ENCODE data around the gene DND1.
"Not testable (repeated sequence)": the region's sequence is repeated elsewhere in the genome, so short reads cannot be mapped to it uniquely, and the experiment has no call there.

Gene DND1

DNA sequence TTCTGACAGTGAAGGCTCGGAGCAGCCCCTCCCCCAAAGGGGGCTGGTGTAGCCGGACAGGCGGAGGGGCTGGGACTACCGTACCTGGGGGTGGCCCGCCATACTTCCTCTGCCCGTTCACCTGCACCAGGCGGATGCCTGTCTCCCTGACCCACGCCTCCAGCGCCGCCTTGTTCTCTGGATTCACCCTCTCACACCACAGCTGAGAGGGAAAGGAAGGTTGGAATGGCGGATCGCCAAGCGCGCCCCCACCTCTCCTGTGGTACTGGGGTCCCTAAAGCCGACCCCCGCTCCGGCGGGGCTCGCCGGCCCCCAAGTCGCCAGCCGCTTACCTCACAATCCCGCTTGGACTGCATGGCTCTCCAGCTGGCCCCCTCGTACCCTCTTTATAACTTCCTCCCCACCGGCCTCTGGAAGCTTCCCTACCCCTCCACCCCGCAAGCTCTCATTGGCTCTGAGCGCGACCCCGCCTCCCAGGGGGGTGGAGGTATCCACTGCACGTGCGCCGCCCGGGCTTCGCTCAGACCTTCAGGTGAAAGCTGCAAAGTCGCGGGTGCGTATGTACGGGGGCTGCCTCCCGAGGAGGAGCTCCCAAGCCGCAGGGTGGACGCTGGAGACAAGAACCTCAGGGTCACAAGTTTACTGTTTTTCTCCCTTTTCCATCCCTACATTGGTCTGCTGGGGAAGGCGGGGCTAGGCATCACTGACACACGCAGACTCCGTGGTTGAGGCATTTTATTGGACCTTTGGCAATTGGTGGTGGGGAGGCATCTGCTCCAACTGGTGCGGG, at the start of gene DND1:
DND1 (minus strand) TSS at position 390 of the 790 bp plus-strand sequence; CDS start at position 356, 34 bp downstream.
- DNase-seq = no peak

DNA sequence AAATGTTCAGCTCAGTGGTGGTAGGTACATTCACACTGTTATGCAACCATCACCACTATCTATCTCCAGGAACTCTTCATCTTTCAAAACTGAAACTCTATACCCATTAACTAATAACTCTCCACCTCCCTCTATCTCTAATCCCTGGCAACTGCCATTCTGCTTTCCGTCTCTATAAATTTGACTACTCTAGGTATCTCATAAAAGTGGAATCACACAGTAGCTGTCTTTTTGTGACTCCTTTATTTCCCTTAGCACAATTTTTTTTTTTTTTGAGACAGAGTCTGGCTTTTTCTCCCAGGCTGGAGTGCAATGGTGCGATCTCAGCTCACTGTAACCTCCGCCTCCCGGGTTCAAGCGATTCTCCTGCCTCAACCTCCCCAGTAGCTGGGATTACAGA, 48.0 kb upstream of the DND1 start:
- not testable (repeated sequence) for DNase-seq

DNA sequence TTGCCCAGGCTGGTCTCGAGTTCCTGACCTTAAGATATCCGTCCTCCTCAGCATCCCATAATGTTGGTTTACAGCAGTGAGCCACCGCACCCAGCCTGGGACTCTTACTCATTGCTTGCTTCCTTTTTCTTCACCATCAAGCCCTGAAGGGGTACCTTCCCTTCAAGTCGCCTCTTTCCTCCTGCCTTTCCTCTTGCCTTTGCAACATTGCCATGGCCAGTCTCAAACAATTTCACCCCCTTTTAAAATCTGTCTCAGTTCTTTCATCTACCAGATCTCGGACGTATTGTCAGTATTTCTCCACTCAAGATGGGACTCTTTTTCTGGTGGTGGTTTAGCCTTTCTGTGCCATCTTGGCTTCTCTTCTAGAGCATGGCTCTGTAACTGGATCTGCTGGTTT, 47.4 kb upstream of the DND1 start:
- not testable (repeated sequence) for DNase-seq

DNA sequence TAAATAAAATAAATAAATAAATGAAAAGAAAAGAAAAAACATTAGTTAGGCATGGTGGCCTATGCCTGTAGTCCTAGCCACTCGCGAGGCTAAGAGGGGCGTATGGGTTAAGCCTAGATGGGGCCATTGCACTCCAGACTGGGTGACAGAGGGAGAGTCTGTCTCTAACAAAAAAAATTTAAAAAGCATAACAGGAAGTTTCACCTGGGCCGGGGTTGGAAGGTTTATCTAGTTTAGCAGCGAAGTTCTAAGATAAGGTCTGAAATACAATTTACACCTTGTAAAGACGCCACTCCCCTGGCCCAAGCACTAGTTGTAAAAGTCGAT, 44.9 kb upstream of the DND1 start:
- DNase-seq = no peak

DNA sequence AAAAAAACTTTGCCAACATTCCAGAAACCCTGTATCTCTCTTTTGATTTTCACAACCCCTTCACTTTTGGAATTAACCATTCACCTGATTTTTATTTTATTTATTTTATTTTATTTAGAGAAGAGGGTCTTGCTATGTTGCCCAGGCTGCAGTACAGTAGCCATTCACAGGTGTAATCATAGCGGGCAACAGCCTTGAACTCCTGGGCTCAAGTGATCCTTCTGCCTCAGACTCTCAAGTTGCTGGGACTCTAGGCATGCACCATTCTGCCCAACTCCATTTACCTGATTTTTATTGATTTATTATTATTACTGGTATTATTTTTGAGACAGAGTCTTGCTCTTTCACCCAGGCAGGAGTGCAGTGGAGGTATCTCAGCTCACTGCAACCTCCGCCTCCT, 42.9 kb upstream of the DND1 start:
- DNase-seq = not testable (repeated sequence)

DNA sequence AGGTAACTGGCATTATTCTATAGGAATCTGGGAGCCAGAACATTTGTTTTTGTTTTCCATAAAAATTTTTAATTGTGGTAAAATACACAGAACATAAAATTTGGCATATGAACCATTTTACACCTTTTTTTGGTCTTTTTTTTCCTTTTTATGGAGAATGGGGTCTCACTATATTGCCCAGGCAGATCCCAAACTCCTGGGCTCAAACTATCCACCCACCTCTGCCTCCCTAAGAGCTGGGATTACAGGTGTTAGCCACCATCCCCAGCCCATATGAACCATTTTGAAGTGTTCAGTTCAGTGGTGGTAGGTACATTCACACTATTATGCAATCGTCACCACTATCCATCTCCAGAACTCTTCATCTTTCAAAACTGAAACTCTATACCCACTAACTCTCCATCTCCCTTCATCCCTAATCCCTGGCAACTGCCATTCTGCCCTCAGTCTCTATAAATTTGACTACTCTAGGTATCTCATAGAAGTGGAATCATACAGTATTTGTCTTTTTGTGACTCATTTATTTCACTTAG, 40.3 kb upstream of the DND1 start:
- no peak for DNase-seq

DNA sequence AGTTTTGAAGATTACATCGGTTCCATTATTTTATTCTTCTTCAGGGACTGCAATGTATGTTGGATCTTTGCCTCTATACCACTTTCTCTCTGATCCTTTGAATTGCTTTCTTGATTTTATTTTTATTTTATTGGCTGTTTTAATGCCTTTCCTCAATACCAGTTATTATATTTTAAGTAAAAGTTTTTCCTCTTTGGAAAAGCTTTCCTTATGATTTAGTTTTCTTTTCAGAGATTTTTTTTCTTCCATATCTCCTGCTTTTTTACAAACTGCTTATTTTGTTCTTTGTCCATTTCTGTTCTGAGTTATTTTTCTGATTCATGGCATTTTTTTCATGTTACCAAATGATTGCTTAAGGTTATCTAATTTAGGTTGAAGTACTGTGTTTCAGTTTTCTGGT, 38.4 kb upstream of the DND1 start:
- DNase-seq = no peak

DNA sequence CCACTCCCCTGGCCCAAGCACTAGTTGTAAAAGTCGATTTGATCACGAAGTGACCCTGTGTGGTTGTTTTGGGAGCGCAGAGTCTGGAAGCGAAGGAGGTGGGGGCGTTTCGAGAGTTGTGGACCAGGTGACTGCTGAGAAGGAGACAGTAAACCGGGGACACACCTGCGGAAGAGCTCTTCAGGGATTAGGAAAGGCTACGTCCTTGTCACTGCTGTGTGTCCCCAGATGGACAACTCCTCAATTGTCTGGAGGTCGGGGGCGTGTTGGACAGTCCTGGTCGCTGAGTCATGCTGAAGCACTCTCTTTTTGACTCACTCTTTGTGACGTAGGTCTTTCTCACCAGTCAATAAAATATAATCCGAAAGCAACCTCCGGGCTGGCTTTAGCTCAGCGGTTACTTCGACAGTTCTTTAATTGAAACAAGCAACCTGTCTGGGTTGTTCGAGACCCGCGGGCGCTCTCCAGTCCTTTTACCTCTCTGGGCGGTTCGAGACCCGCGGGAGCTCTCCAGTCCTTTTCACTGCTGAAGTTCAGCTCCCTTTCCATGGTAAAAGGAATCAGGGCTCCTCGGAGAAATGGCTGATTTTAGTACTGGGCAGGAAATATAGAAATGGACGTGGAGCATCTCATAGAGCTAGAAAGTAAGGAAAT, 37.6 kb upstream of the DND1 start:
- peak; percentile 73 to 86 for DNase-seq

DNA sequence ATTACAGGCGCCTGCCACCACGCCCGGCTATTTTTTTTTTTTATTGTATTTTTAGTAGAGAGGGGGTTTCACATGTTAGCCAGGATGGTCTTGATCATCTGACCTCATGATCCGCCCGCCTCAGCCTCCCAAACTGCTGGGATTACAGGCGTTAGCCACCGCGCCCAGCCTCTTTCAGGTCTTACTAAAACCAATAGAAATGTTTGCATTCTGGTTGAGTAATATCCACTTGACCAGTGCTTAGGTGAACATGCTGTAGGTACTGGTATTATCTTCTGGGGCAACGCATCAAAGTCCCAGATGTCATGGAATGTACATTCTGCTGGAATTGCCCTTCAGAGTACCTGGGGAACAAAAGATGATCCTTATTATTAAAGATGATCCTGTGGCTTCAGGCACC, 35.4 kb upstream of the DND1 start:
- not testable (repeated sequence) for DNase-seq

DNA sequence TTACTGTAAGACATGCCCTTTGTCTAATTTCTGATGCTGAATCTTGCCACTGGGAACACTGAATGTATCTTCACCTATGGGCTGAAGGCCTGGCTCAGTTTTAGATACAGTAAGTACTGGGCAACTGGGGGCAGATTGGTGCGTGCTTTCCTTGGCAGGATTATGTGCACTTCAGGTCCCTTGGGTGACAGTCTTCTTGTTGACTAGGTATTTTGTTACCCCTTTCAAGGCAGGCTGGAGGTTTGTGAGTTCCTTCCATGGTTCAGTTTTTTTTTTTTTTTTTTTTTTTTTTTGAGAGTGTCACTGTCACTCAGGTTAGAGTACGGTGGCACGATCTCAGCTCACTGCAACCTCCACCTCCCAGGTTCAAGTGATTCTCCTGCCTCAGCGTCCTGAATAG, 34.4 kb upstream of the DND1 start:
- no peak for DNase-seq

DNA sequence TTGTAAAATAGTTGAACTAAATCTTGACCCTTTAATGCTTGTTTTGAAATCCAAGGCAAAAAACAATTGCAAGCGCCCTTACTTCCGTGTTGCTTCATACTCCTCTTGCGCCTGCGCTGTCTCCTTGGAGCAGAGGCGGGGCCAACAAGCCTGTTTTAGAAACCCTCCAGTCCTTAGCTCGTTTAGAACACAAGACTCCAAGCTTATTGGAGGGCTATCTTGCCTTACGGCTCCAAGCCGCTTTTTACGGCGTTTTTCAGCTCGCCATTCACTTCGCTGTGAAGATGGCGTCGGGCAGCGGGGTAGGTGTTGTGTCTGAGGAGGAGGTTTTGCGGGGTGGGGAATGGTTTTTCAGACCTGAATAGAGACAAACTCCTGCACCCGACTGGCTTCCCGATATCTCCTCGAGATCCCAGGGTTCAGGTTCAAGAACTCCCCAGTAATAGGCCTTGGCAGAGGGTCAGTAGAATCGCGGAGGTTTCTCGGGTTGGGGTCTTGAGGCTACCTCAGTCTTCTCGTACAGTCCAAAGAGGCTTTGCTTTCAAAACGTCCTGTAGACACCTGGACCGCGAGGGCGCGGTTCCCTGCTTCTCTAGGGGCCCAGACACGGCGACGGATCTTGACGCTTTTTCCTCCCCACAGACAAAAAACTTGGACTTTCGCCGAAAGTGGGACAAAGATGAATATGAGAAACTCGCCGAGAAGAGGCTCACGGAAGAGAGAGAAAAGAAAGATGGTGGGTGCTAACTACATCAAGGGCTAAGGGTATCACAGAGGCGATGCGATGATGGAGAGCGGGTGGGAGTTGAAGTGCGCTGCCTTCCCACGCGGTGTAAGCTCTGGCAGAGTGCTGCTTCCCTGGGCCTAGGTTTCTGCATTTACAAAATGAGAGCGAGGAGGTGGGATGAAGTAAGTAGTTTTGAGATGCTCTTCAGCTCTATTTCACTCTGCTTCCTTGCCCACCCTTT, 27.1 kb upstream of the DND1 start, which contains the start of gene ZMAT2:
ZMAT2 (plus strand) TSS at position 271 of the 968 bp plus-strand sequence; CDS start at position 285, 14 bp downstream.
- DNase-seq = peak; percentile 87 to 96

DNA sequence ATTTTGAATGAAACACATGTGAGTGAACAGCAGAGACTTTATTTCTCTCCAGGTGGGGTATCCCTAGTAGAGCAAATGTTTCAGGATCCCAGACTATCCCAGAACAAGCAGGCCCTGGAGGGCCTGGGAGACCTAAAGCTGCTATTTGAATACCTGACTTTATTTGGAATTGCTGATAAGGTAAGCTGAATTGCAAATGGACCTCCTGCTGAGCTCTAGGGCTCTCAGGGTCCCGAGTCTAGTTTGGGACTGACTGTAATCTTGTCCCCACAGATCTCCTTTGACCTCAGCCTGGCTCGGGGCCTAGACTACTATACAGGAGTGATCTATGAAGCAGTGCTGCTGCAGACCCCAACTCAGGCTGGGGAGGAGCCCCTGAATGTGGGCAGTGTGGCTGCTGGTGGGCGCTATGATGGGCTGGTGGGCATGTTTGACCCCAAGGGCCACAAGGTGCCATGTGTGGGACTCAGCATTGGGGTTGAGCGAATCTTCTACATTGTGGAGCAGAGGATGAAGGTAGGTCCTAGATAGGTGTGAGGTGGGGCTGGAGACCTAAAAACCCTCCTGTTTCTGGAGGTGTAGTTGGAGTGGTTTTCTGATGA, 23.6 kb upstream of the DND1 start:
- DNase-seq = no peak

DNA sequence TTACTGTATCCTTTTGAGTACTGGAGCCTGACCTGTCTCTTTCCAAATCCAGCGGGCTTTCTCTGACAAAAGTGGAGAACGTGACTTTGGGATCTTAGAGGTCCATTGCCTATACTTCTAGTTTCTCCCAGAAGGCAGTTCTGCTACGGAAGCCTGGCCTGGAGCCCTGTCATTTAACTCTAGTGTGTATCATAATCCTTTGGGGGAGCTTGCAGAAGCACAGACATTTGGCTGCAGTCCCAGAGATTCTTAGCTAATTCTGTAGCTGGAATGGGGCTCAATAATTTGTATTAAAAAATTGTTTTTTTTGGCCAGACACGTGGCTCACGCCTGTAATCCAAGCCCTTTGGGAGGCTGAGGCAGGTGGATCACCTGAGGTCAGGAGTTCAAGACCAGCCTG, 20.9 kb upstream of the DND1 start:
- DNase-seq = no peak

DNA sequence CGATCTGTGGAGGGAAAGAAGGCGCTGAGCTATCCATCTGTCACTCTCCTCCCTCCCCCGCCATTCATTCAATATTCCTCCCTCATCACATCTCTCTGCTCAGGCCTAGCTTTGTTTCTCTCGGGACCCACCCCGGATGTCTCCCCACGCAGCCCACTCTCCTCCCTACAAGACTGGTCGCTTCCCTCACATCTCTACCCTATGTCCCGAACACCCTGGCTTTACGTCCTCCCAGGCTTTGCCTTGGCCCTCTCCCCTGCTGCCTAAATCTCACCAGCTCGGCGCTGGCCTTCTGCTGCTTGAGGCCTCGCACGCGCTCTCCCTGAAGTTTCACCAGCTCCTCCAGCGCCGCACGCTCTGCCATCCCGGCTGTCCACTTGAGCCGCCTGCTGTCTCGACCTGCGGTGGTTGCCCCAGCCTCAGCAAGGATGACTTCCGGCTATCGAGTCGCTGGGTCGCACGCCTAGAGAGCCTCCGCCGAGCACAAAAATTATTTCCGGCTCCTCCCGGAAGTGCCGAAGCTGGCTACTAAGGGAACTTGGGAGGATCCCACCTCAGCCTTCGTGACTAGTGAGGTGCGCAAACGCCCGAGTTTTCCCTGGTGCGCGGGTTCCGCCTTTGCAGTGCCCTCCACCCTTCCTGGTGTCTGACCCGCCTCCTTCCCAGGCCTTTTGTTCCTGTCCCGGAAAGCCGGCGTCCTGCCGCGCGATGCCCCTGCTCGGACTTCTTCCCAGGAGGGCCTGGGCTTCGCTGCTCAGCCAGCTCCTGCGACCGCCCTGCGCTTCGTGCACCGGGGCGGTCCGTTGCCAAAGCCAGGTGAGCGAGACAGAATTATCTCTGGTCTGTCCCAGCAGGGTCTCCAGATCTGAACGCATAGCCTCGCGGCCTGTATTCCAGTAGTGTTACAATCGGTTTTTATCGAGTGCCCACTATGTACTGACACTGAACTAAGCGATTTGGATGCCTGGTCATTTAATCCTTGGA, 17.9 kb upstream of the DND1 start, which contains the start of the genes HARS1 and HARS2:
HARS1 (minus strand) TSS at position 430 of the 984 bp plus-strand sequence; CDS start at position 364, 66 bp downstream.
HARS2 (plus strand) TSS at position 515 of the 984 bp plus-strand sequence; CDS start at position 709, 194 bp downstream.
- peak; percentile 86 to 92 for DNase-seq

DNA sequence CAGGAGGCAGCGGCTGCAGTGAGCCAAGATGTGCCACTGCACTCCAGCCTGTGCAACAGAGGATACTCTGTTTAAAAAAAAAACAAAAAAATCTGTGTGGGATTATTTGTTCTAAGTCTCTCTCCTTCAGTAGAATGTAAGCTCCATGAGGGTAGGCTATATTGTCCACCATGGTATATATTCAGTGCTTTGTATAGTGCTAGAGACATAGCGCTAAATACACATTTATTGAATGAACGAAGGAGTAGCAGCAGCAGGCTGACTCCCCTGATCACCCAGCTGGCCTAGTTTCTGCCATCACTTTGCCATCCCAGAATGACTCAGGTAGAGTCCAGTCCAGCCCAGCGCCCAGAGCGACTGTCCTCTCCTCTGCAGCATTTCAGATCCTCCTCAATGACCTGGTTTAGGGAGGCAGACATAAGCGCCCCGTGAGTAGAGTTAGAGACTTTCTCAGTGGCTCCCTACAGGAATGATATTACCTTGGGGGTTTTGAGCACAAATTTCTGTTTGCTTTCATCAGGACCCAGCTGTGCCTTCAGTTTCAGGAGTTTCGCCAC, 17.1 kb upstream of the DND1 start:
- DNase-seq = no peak

DNA sequence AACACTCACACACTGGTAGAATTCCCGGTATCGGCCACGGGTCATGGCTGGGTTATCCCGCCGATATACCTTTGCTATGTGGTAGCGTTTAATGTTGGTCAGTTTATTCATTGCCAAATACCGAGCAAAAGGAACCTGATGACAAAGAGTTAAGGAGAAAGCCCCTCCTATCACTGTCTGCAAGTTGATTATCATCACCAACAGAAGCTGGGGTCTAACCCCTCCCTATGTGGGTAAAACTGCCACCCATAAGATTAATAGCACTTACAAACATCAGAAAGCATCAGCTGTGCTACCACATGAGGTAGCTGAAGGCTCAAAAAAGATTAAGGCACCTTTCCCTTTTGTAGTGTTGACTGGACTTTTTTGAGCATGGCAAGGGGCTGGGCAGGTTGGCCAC, 5.6 kb upstream of the DND1 start:
- no peak for DNase-seq

DNA sequence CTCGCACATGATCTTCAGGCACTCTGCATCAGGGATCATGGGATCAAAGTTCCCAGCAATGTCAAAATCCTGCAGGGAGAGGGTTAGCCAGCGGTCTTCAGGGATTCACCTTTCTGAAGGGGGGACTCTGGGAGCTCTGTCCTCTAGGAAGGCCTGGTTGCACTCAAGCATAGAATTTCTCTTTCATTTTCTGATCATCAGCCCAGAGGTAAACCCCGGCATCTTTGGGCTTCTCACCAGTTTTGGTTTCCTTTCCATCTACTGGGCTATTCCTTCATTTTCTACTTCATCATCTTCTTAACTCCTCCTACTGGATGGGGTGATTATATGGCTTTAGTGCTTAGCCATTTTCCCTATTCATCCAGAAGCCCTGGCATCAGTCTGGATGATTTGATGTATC, 4.6 kb upstream of the DND1 start:
- no peak for DNase-seq

DNA sequence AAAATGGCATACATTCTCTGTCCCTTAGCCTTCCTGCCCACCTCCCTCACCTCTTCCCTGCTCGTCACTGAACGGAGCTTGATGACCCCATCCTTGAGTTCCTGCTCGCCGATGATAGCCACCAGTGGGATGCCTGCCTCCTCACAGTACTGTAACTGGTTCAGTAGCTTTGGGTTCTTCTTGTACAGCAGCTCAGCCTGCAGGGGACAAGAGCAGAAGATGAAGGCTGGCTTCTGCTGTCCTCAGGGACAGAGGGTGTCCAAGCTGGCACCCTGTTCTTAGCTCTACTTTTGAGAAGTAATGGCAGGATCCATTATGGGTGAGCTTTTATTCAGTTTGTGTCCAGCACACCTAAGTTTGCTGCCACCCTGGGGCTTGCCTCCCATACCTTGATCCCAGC, 1.3 kb upstream of the DND1 start:
- DNase-seq = no peak

DNA sequence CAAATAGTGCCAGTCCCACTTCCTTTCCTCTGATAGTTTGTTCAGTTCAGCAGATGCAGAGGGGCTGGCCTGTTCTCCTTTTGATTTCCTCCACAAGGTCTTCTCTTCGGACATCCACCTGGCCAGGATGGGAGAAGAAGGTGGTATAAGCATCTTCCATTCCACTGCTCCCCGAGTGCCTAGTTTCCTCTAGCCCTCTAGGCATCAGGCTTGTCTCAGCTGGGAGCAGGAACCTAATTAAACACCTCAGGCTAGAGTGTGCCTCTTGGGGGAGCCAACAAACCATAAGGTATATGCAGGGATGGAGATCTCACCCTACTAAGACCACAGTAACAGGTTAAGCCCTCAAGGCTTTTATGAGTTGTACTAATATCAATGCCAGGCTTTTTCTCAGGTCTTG, 835 bp upstream of the DND1 start:
- no peak for DNase-seq

DNA sequence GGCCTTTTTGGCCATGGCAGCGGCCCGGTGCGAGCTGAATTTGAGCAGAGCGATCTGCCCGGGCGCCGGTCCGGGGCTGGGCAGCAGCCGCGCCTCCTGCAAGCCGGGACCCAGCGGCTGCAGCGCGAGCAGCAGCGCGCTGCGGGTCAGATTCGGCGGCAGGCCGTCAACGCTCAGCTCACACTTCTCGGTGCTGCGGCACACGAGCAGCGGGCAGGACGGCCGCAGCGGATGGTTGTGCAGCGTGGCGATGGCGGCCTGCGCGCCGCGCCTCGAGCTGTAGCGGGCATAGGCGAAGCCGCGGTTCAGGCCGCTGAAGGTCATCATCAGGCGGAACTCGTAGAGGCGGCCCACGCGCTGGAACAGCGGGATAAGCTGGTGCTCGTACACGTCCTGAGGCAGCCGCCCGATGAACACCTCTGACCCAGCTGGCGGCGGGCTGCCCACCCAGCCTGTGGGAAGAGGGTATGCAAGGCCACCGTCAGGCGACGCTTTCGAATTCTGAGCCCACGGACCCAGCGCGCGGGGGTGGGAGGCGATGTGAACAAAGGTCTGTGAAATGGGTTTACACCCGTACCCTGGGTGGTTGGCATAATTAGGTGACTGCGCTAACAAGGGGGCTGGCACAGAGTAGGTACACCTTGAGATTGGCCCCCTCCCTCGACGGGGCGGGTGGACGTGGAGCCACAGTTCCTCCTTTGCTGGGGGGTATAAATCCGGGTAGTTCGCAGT, 755 bp downstream of the DND1 start:
- no peak for DNase-seq
